H9 (cell line): ENCODE measurements around the gene MYT1. TPM values are rescaled to one million over a fixed set of nuclear protein-coding genes. Genes with fewer than 3 reads are reported as not detected.
A peak's percentile ranks its signal among the peaks of the same experiment; 100 is the strongest.

Source experiments
- DNase-seq: peaks from one replicate; pipeline ENCODE4 v3.0.0-alpha.2; 2017
- H2AFZ ChIP-seq: one replicate; pipeline ENCODE4 v1.6.1; 2013; ENCODE audit warnings: mild to moderate bottlenecking, low read length, control low read depth, moderate library complexity
- H2AK5ac ChIP-seq: 2 replicates; pipeline ENCODE4 v1.6.1; 2013; ENCODE audit warnings: low read length, control low read depth, mixed read lengths; ENCODE audit not compliant: insufficient read length
- H2BK120ac ChIP-seq: one replicate; pipeline ENCODE4 v1.6.1; 2013; ENCODE audit warnings: low read depth, mild to moderate bottlenecking, low read length, control low read depth, inconsistent platforms; ENCODE audit not compliant: poor library complexity, severe bottlenecking
- H2BK12ac ChIP-seq: 2 replicates; pipeline ENCODE4 v1.6.1; 2013; ENCODE audit warnings: low read length, control low read depth, mixed read lengths, low read depth; ENCODE audit not compliant: insufficient read length
- H2BK15ac ChIP-seq: 2 replicates; pipeline ENCODE4 v1.6.1; 2013; ENCODE audit warnings: low read depth, low read length, control low read depth
- H2BK20ac ChIP-seq: one replicate; pipeline ENCODE4 v1.6.1; 2013; ENCODE audit warnings: low read depth, mild to moderate bottlenecking, low read length, control low read depth, inconsistent platforms; ENCODE audit not compliant: poor library complexity, severe bottlenecking
- H2BK5ac ChIP-seq: 2 replicates; pipeline ENCODE4 v1.6.1; 2013; ENCODE audit warnings: low read length, control low read depth, mixed read lengths; ENCODE audit not compliant: insufficient read length
- H3K14ac ChIP-seq: 2 replicates; pipeline ENCODE4 v1.6.1; 2013; ENCODE audit warnings: low read length, control low read depth; ENCODE audit not compliant: insufficient read depth
- H3K18ac ChIP-seq: 2 replicates; pipeline ENCODE4 v1.6.1; 2013; ENCODE audit warnings: low read depth, mild to moderate bottlenecking, mixed read lengths, low read length, control low read depth; ENCODE audit not compliant: insufficient read length
- H3K23ac ChIP-seq: 2 replicates; pipeline ENCODE4 v1.6.1; 2013; ENCODE audit warnings: low read length, control low read depth, mixed read lengths, low read depth; ENCODE audit not compliant: insufficient read length
- H3K23me2 ChIP-seq: 2 replicates; pipeline ENCODE4 v1.6.1; 2013; ENCODE audit warnings: low read depth, mild to moderate bottlenecking, mixed read lengths, low read length, control low read depth; ENCODE audit not compliant: insufficient read length, poor library complexity, severe bottlenecking
- H3K27ac ChIP-seq: 2 replicates; pipeline ENCODE4 v1.5.1; 2013; ENCODE audit warnings: low read length, control low read depth, mixed read lengths, low read depth; ENCODE audit not compliant: insufficient read length
- H3K27me3 ChIP-seq: 2 replicates; pipeline ENCODE4 v1.6.1; 2013; ENCODE audit warnings: low read length, control low read depth, inconsistent platforms; ENCODE audit not compliant: insufficient read depth
- H3K4ac ChIP-seq: 2 replicates; pipeline ENCODE4 v1.6.1; 2013; ENCODE audit warnings: low read depth, mild to moderate bottlenecking, control low read depth, inconsistent platforms, low read length, moderate library complexity
- H3K4me1 ChIP-seq: 2 replicates; pipeline ENCODE4 v1.6.1; 2013; ENCODE audit warnings: low read length, control low read depth, inconsistent platforms; ENCODE audit not compliant: insufficient read depth
- H3K4me2 ChIP-seq: 2 replicates; pipeline ENCODE4 v1.6.1; 2013; ENCODE audit warnings: low read length, control low read depth, mixed read lengths; ENCODE audit not compliant: insufficient read length, insufficient read depth
- H3K56ac ChIP-seq: 2 replicates; pipeline ENCODE4 v1.6.1; 2013; ENCODE audit warnings: low read depth, mild to moderate bottlenecking, mixed read lengths, low read length, control low read depth; ENCODE audit not compliant: insufficient read length
- H3K79me1 ChIP-seq: 2 replicates; pipeline ENCODE4 v1.6.1; 2013; ENCODE audit warnings: low read depth, mild to moderate bottlenecking, moderate library complexity, low read length, control low read depth, inconsistent platforms; ENCODE audit not compliant: insufficient read depth, poor library complexity, severe bottlenecking
- H3K79me2 ChIP-seq: 2 replicates; pipeline ENCODE4 v1.6.1; 2013; ENCODE audit warnings: low read length, control low read depth, inconsistent platforms; ENCODE audit not compliant: insufficient read depth
- H3K9ac ChIP-seq: 2 replicates; pipeline ENCODE4 v1.6.1; 2013; ENCODE audit warnings: low read length, control low read depth, mixed read lengths; ENCODE audit not compliant: insufficient read length; ENCODE audit errors: extremely low read depth
- H3K9me3 ChIP-seq: one replicate; pipeline ENCODE4 v1.6.1; 2013; ENCODE audit warnings: low read depth, low read length, inconsistent platforms; ENCODE audit not compliant: control insufficient read depth
- H3T11ph ChIP-seq: one replicate; pipeline ENCODE4 v1.6.1; 2013; ENCODE audit warnings: mild to moderate bottlenecking, low read length, control low read depth, inconsistent platforms
- H4K20me1 ChIP-seq: one replicate; pipeline ENCODE4 v1.6.1; 2013; ENCODE audit not compliant: control insufficient read depth, insufficient read length, insufficient read depth
- H4K5ac ChIP-seq: 2 replicates; pipeline ENCODE4 v1.6.1; 2013; ENCODE audit warnings: low read depth, mild to moderate bottlenecking, mixed read lengths, low read length, control low read depth; ENCODE audit not compliant: insufficient read length
- H4K8ac ChIP-seq: replicated peaks from 2 replicates; pipeline ENCODE4 v1.6.1; 2013; ENCODE audit warnings: low read length, control low read depth, mixed read lengths, low read depth; ENCODE audit not compliant: insufficient read length
- H4K91ac ChIP-seq: 2 replicates; pipeline ENCODE4 v1.6.1; 2013; ENCODE audit warnings: low read depth, mild to moderate bottlenecking, moderate library complexity, mixed read lengths, low read length, control low read depth; ENCODE audit not compliant: insufficient read length
- H3K27ac Mint-ChIP-seq, 3 experiments: 2 replicates in 2 of 3; 3 replicates in 1 of 3; pipeline ENCODE4 v1.8.0; 2020 to 2021; ENCODE audit warnings: mixed read lengths in 3 of 3, mild to moderate bottlenecking in 1 of 3, moderate library complexity in 1 of 3
- H3K27me3 Mint-ChIP-seq: 2 replicates; pipeline ENCODE4 v1.8.0; 2021; ENCODE audit warnings: low read depth, mild to moderate bottlenecking, moderate library complexity, mixed read lengths
- H3K36me3 Mint-ChIP-seq, 3 experiments: 2 replicates in 2 of 3; 3 replicates in 1 of 3; pipeline ENCODE4 v1.8.0; 2020 to 2021; ENCODE audit warnings: low read depth in 3 of 3, mixed read lengths in 3 of 3; ENCODE audit not compliant: insufficient read depth in 1 of 3
- H3K4me1 Mint-ChIP-seq, 2 experiments: 2 replicates each; pipeline ENCODE4 v1.8.0; 2020; ENCODE audit warnings: mixed read lengths in 2 of 2
- H3K4me3 Mint-ChIP-seq, 2 experiments: 2 replicates in 1 of 2; 3 replicates in 1 of 2; pipeline ENCODE4 v1.8.0; 2020 to 2021; ENCODE audit warnings: mild to moderate bottlenecking in 2 of 2, mixed read lengths in 2 of 2, moderate library complexity in 1 of 2
- H3K9me3 Mint-ChIP-seq, 2 experiments: 2 replicates in 1 of 2; 3 replicates in 1 of 2; pipeline ENCODE4 v1.8.0; 2020; ENCODE audit warnings: mild to moderate bottlenecking in 2 of 2, mixed read lengths in 2 of 2, moderate library complexity in 1 of 2
- WGBS: extraction: QIAGEN DNeasy Blood & Tissue Kit; methylation state at CpG from one replicate; pipeline ENCODE4 v1.1.7; 2013; ENCODE audit warnings: missing lambda C conversion rate, low lambda C conversion rate, mixed read lengths; ENCODE audit not compliant: insufficient read length; ENCODE audit errors: extremely low coverage; 5-methylcytosine and 5-hydroxymethylcytosine counted together
- total RNA-seq: library from RNA; stranded (reverse); gene quantifications from 2 replicates; pipeline ENCODE4 v1.2.1, GENCODE V29; 2021
- TF ChIP-seq, protein P1 (sequence below): fragments of 200-600 bp; sonication (generic); conservative IDR thresholded peaks from 3 replicates; pipeline ENCODE4 v1.8.0; 2021; ENCODE audit warnings: antibody characterized with exemption, mild to moderate bottlenecking

MYT1 gene
- total RNA-seq, 1 experiment from 2014 or later, result 0.79 TPM

GRCh38 chr20:64269604-64270411 lies 105.6 kb downstream of the MYT1 start:
- no peaks in the 10 kb centered on the region for H3K23me2 ChIP-seq
- H3K4me1 ChIP-seq, result no peaks in the 10 kb centered on the region
- WGBS, result 100% methylated on average over 3 of the region's 53 CpGs
- no peak overlapping the region for H3K18ac ChIP-seq
- Mint-ChIP-seq H3K27ac (peak overlapping the region in 1 of 3 experiments; percentile 39; a peak in 2 of 7 replicates), H3K9me3 (peaks cover 11 to 16% of the 10 kb centered on the region in 2 experiments; a peak in 4 of 5 replicates), H3K4me3 (peak overlapping the region in 1 of 2 experiments; percentile 34; a peak in 2 of 5 replicates), H3K36me3 (peaks cover 22 to 42% (median 39%) of the 10 kb centered on the region in 3 experiments), H3K4me1 (peaks cover 3% of the 10 kb centered on the region in 2 experiments; a peak in 3 of 4 replicates), H3K27me3 (no peaks in the 10 kb centered on the region; the same call in 1 of the 2 replicates)
- TF ChIP-seq, protein P1, sequence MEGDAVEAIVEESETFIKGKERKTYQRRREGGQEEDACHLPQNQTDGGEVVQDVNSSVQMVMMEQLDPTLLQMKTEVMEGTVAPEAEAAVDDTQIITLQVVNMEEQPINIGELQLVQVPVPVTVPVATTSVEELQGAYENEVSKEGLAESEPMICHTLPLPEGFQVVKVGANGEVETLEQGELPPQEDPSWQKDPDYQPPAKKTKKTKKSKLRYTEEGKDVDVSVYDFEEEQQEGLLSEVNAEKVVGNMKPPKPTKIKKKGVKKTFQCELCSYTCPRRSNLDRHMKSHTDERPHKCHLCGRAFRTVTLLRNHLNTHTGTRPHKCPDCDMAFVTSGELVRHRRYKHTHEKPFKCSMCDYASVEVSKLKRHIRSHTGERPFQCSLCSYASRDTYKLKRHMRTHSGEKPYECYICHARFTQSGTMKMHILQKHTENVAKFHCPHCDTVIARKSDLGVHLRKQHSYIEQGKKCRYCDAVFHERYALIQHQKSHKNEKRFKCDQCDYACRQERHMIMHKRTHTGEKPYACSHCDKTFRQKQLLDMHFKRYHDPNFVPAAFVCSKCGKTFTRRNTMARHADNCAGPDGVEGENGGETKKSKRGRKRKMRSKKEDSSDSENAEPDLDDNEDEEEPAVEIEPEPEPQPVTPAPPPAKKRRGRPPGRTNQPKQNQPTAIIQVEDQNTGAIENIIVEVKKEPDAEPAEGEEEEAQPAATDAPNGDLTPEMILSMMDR, result no peak
- H2BK5ac ChIP-seq, result no peak overlapping the region
- H4K8ac ChIP-seq, result peak overlapping the region; percentile 46
- H2BK12ac ChIP-seq, result no peak overlapping the region
- H4K5ac ChIP-seq, result peak overlapping the region; percentile 39
- peaks cover 2% of the 10 kb centered on the region; the same call in 1 of the 2 replicates for H3K79me2 ChIP-seq
- no peak overlapping the region for H2BK20ac ChIP-seq
- H4K20me1 ChIP-seq, result no peaks in the 10 kb centered on the region
- H2BK15ac ChIP-seq, result no peak overlapping the region
- no peak for DNase-seq
- H3K9me3 ChIP-seq, result no peaks in the 10 kb centered on the region
- H3T11ph ChIP-seq, result no peak overlapping the region
- H3K4me2 ChIP-seq, result no peak overlapping the region
- H2AK5ac ChIP-seq, result no peak overlapping the region
- H2AFZ ChIP-seq, result no peak overlapping the region
- no peak overlapping the region for H3K27ac ChIP-seq
- H2BK120ac ChIP-seq, result no peak overlapping the region
- peaks cover 3% of the 10 kb centered on the region for H3K79me1 ChIP-seq
- H3K56ac ChIP-seq, result no peak overlapping the region
- H3K9ac ChIP-seq, result no peak overlapping the region
- no peaks in the 10 kb centered on the region for H3K27me3 ChIP-seq
- H3K23ac ChIP-seq, result peak overlapping the region; percentile 15
- no peak overlapping the region for H3K4ac ChIP-seq
- no peak overlapping the region for H4K91ac ChIP-seq
- no peak overlapping the region; the same call in 1 of the 2 replicates for H3K14ac ChIP-seq
